SK-N-SH treated with all-trans-retinoic acid at 6 μM for 48 hours (cell line): ENCODE data around the gene PRPF4.

Source experiments
- BACH2 ChIP-seq: fragments of 250-450 bp; sonication (Bioruptor Pico); IDR thresholded peaks from 2 replicates; pipeline ENCODE4 v1.9.0; 2021; ENCODE audit warnings: mild to moderate bottlenecking, borderline replicate concordance
- CREB5 ChIP-seq: fragments of 250-450 bp; sonication (Bioruptor Pico); IDR thresholded peaks from 2 replicates; pipeline ENCODE4 v1.5.1; 2020; ENCODE audit warnings: low read depth, mild to moderate bottlenecking, moderate library complexity
- CSRNP3 ChIP-seq: fragments of 250-450 bp; sonication (Bioruptor Pico); IDR thresholded peaks from 2 replicates; pipeline ENCODE4 v1.5.1; 2021; ENCODE audit warnings: mild to moderate bottlenecking, moderate library complexity
- GLIS3 ChIP-seq: fragments of 250-450 bp; sonication (Bioruptor Pico); IDR thresholded peaks from 2 replicates; pipeline ENCODE4 v1.5.0; 2020; ENCODE audit warnings: mild to moderate bottlenecking, moderate library complexity
- OSR1 ChIP-seq: fragments of 250-450 bp; sonication (Bioruptor Pico); IDR thresholded peaks from 2 replicates; pipeline ENCODE4 v1.8.0; 2022; ENCODE audit warnings: moderate library complexity, mild to moderate bottlenecking, inconsistent platforms
- PATZ1 ChIP-seq: fragments of 250-450 bp; sonication (Bioruptor Pico); IDR thresholded peaks from 2 replicates; pipeline ENCODE4 v1.8.0; 2020; ENCODE audit warnings: mild to moderate bottlenecking, moderate library complexity, borderline replicate concordance
- PPARA ChIP-seq: fragments of 250-450 bp; sonication (Bioruptor Pico); IDR thresholded peaks from 2 replicates; pipeline ENCODE4 v1.5.0; 2020; ENCODE audit warnings: mild to moderate bottlenecking, borderline replicate concordance
- SNAI2 ChIP-seq: fragments of 250-450 bp; sonication (Bioruptor Pico); IDR thresholded peaks from 2 replicates; pipeline ENCODE4 v1.5.0; 2020; ENCODE audit warnings: mild to moderate bottlenecking, moderate library complexity
- TCF4 ChIP-seq: fragments of 250-450 bp; sonication (Bioruptor Pico); IDR thresholded peaks from 2 replicates; pipeline ENCODE4 v1.8.0; 2021; ENCODE audit warnings: mild to moderate bottlenecking, moderate library complexity, borderline replicate concordance
- TOX ChIP-seq: fragments of 250-450 bp; sonication (Bioruptor Pico); IDR thresholded peaks from 2 replicates; pipeline ENCODE4 v1.8.0; 2021; ENCODE audit warnings: mild to moderate bottlenecking, moderate library complexity, borderline replicate concordance
- ZFP3 ChIP-seq: fragments of 250-450 bp; sonication (Bioruptor Pico); IDR thresholded peaks from 2 replicates; pipeline ENCODE4 v1.5.0; 2020; ENCODE audit warnings: mild to moderate bottlenecking, moderate library complexity
- ZNF565 ChIP-seq: fragments of 450-650 bp; formaldehyde crosslinking; conservative IDR thresholded peaks from 2 replicates; pipeline ENCODE4 v1.5.0; 2020; ENCODE audit warnings: low read depth, mild to moderate bottlenecking, moderate library complexity
- ZNF70 ChIP-seq: fragments of 450-650 bp; formaldehyde crosslinking; IDR thresholded peaks from 2 replicates; pipeline ENCODE4 v1.5.0; 2020; ENCODE audit warnings: mild to moderate bottlenecking, moderate library complexity

- TF ChIP-seq OSR1 (CRISPR knock-in tag), result no peak
- TF ChIP-seq PATZ1, result no peak
- no peak for TF ChIP-seq ZNF565 (CRISPR knock-in tag)
- no peak for TF ChIP-seq ZNF70
- TF ChIP-seq CSRNP3 (CRISPR knock-in tag), result no peak
- no peak for TF ChIP-seq BACH2 (CRISPR knock-in tag)
- TF ChIP-seq PPARA (CRISPR knock-in tag), result no peak
- TF ChIP-seq CREB5 (CRISPR knock-in tag), result no peak
- no peak for TF ChIP-seq SNAI2 (CRISPR knock-in tag)
- TF ChIP-seq ZFP3, result no peak
- TF ChIP-seq TCF4, result no peak
- TF ChIP-seq TOX (CRISPR knock-in tag), result no peak
- TF ChIP-seq GLIS3 (CRISPR knock-in tag), result no peak
These were observed 50.8 kb downstream of the PRPF4 start for GRCh38 chr9:113326230-113326629.
